ENCODE results near the gene MTLN. TPM values are rescaled to one million over a fixed set of nuclear protein-coding genes. Genes with fewer than 3 reads are reported as not detected.

The MTLN gene
- total RNA-seq, 2 experiments from 2014 or later: 8.7 to 9.8 TPM

DNA sequence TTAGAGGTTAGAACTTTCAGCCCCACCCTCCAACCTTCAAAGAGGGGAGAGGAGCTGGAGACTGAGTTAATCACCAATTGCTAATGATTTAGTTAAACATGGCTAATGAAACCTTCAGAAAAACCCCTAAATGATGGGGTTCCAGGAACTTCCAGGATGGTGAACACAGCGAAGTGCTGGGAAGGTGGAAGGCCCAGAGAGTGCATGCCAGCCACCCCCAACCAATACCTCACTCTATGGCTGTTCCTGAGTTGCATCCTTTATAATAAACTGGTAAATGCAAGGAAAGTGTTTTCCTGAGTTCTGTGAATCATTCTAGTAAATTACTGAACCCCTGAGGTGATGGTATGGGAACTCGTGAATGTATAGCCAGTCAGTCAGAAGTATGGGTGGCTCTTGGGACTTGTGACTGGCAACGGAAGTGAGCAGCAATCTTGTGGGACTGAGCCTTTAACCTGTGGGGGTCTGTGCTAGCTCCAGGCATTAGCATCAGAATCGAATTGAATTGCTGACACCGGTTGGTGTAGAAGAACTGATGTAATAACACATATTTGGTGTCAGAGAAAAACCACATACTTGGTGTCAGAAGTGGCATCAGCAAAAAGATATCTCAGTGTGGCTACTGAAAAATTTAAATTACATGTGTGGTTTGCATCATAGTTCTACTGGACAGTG, 44.9 kb downstream of the MTLN start:
- no peaks in the 10 kb centered on the region for H3K36me3 ChIP-seq (ENCODE audit: insufficient read depth, low read length)
- H3K4me3 ChIP-seq (ENCODE audit: low read length): no peak overlapping the region
- CTCF ChIA-PET: no interaction called here
- DNase-seq (no peak), ATAC-seq (ENCODE audit: poor library complexity) (no peak)
- Mint-ChIP-seq H3K36me3 (ENCODE audit: low read depth) (no peaks in the 10 kb centered on the region), H3K27ac (no peak overlapping the region), H3K4me1 (ENCODE audit: low read depth) (peaks cover 5% of the 10 kb centered on the region), H3K9me3 (no peaks in the 10 kb centered on the region), H3K27me3 (no peaks in the 10 kb centered on the region), H3K4me3 (no peak overlapping the region)
- H3K9me3 ChIP-seq (ENCODE audit: control insufficient read depth in 1 of 2, insufficient read depth in 1 of 2, low read length in 2 of 2): no peaks in the 10 kb centered on the region
- TF ChIP-seq, protein P1, sequence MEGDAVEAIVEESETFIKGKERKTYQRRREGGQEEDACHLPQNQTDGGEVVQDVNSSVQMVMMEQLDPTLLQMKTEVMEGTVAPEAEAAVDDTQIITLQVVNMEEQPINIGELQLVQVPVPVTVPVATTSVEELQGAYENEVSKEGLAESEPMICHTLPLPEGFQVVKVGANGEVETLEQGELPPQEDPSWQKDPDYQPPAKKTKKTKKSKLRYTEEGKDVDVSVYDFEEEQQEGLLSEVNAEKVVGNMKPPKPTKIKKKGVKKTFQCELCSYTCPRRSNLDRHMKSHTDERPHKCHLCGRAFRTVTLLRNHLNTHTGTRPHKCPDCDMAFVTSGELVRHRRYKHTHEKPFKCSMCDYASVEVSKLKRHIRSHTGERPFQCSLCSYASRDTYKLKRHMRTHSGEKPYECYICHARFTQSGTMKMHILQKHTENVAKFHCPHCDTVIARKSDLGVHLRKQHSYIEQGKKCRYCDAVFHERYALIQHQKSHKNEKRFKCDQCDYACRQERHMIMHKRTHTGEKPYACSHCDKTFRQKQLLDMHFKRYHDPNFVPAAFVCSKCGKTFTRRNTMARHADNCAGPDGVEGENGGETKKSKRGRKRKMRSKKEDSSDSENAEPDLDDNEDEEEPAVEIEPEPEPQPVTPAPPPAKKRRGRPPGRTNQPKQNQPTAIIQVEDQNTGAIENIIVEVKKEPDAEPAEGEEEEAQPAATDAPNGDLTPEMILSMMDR (IDR thresholded peaks at IDR 0.05): no peak
- no peak overlapping the region for H3K27ac ChIP-seq (ENCODE audit: low read depth in 1 of 2, low read length in 2 of 2)
- intact Hi-C loops (cut with DNase I, micrococcal nuclease): no loop called here
- POLR2A ChIA-PET: no interaction called here
- H3K27me3 ChIP-seq (ENCODE audit: control insufficient read depth in 1 of 2, insufficient read depth in 2 of 2, low read length in 2 of 2): no peaks in the 10 kb centered on the region
- no peaks in the 10 kb centered on the region for H3K4me1 ChIP-seq (ENCODE audit: insufficient read depth, low read length)

DNA sequence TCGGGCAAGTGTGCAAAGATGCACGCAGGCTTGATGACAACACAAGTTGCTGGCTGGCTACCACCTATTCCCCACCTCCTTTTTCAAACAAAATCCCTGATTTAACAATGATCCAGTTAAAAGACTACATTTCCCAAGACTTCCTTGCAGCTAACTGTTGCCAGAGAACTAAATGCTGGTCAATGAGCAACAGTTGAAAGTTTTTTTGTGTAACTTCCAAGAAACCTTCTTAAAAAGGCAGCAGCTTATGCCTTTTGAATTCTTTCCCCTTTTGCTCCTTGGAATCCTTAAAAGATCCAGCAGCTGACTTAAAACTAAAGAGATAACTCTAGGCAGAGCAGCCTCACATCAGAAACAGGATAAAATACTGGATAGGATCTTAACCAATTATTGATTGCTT, 46.1 kb downstream of the MTLN start:
- no peak for DNase-seq
- Histone ChIP-seq H3K4me3 (ENCODE audit: low read length) (no peak overlapping the region), H3K36me3 (ENCODE audit: insufficient read depth, low read length) (no peaks in the 10 kb centered on the region), H3K9me3 (ENCODE audit: control insufficient read depth in 1 of 2, insufficient read depth in 1 of 2, low read length in 2 of 2) (no peaks in the 10 kb centered on the region), H3K27me3 (ENCODE audit: control insufficient read depth in 1 of 2, insufficient read depth in 2 of 2, low read length in 2 of 2) (no peaks in the 10 kb centered on the region), H3K4me1 (ENCODE audit: insufficient read depth, low read length) (no peaks in the 10 kb centered on the region), H3K27ac (ENCODE audit: low read depth in 1 of 2, low read length in 2 of 2) (no peak overlapping the region)
- intact Hi-C loops (cut with DNase I, micrococcal nuclease): no loop called here
- no peaks in the 10 kb centered on the region for H3K27me3 Mint-ChIP-seq
- H3K9me3 Mint-ChIP-seq: no peaks in the 10 kb centered on the region
- no peaks in the 10 kb centered on the region for H3K36me3 Mint-ChIP-seq (ENCODE audit: low read depth)
- ATAC-seq (ENCODE audit: poor library complexity): no peak
- H3K27ac Mint-ChIP-seq: no peak overlapping the region
- POLR2A ChIA-PET: no interaction called here
- H3K4me3 Mint-ChIP-seq: no peak overlapping the region
- TF ChIP-seq, protein P1 (IDR thresholded peaks at IDR 0.05): no peak
- CTCF ChIA-PET: no interaction called here
- peaks cover 5% of the 10 kb centered on the region for H3K4me1 Mint-ChIP-seq (ENCODE audit: low read depth)

Other genes starting within 250 kb of the MTLN start
- gene MALL, start 96.7 kb downstream of the MTLN start, total RNA-seq: not detected
- gene NPHP1, start 7.5 kb downstream of the MTLN start, total RNA-seq: under 1 TPM; 0.33 to 0.98 TPM